ENCODE data around the gene GNA14. TPM values are rescaled to one million over a fixed set of nuclear protein-coding genes. Genes with fewer than 3 reads are reported as not detected.

The GNA14 gene
- total RNA-seq, 1 donor from 2014 or later, result 15.6 TPM

DNA sequence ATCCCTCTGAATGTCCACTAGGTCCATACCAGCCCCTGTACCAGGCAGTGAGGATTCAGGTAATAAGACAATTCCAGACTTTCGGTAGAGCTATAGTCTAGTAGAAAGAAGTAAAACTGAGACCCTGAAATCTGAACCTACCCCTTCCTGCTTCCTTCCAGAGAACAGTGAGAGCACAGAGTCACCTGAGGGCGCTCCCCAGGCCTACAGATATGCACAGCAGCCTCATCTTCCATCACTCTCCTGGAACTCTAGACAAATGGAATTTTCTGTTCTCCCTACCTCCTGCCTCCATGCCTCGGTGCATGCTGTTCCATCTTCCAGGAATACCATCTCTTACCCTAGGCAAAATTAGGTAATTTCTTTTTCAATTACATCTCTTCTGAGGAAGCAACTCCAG, 3.1 kb upstream of the GNA14 start:
- Histone ChIP-seq H3K36me3 (no peaks in the 10 kb centered on the region), H3K9me3 (no peaks in the 10 kb centered on the region), H3K27me3 (ENCODE audit: low read depth) (peaks cover 16% of the 10 kb centered on the region), H3K4me1 (peaks cover 20% of the 10 kb centered on the region), H3K4me3 (no peak overlapping the region), H3K27ac (no peak overlapping the region)
- no peak for TF ChIP-seq CTCF (IDR thresholded peaks at IDR 0.05)
- DNase-seq (no peak), ATAC-seq (no peak)
- intact Hi-C loops (cut with DNase I), result no loop called here

DNA sequence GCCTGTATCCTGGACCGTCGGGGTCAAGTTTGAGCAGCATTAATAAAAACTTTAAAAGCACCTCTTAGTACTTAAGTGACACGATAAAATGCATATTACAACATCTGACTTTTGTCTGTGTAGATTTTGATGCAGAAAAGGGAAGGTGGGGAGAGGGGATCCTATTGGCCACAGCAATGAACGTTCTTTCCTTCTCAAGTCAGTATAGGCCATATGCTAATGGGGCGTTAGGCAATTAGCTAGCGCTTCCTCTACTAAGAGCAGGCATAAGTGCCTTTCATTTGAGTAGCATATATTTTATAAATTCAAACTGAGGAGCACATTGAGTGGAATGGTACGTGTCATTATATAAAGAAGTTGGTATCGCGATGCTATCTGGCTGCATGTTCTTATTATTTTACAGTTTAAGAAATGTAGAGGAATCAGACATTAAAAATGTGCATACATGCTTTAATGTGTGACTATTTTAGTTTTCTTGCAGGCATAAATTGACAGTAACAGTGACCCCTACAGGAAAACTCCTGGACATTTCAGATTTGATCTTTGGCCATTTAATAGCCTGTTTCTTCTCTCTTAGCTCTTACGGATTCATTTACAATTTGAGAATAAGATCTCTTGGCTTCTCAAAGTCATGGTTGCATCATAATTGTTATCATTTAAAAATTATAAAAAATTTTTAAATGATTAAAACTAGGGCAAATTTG, 1.1 kb upstream of the GNA14 start:
- peak overlapping the region; percentile 76 for H3K27ac ChIP-seq
- intact Hi-C loops (cut with DNase I), result loop anchor here (5.0 kb wide), 1 partner anchor 212 kb away; no protein-coding TSS in a partner anchor
- TF ChIP-seq CTCF (IDR thresholded peaks at IDR 0.05), result peak; percentile 42
- ATAC-seq (peak; percentile 17 to 49), DNase-seq (no peak)
- no peaks in the 10 kb centered on the region for H3K9me3 ChIP-seq
- no peaks in the 10 kb centered on the region for H3K36me3 ChIP-seq
- peaks cover 16% of the 10 kb centered on the region for H3K27me3 ChIP-seq (ENCODE audit: low read depth)
- H3K4me1 ChIP-seq, result peaks cover 20% of the 10 kb centered on the region
- H3K4me3 ChIP-seq, result peak overlapping the region; percentile 69

- intact Hi-C loops (cut with DNase I), result loop anchor here (5.0 kb wide), 1 partner anchor 210 kb away; no protein-coding TSS in a partner anchor
- Histone ChIP-seq H3K36me3 (no peaks in the 10 kb centered on the region), H3K9me3 (no peaks in the 10 kb centered on the region), H3K27me3 (ENCODE audit: low read depth) (peaks cover 16% of the 10 kb centered on the region), H3K27ac (peak overlapping the region; percentile 76), H3K4me1 (peaks cover 20% of the 10 kb centered on the region), H3K4me3 (peak overlapping the region; percentile 69)
- DNase-seq (no peak), ATAC-seq (peak; percentile 48 to 59)
- no peak for TF ChIP-seq CTCF (IDR thresholded peaks at IDR 0.05)
Observed at GRCh38 chr9:77647267-77648233, 572 bp downstream of the GNA14 start.

- Histone ChIP-seq H3K27me3 (ENCODE audit: low read depth) (peaks cover 16% of the 10 kb centered on the region), H3K9me3 (no peaks in the 10 kb centered on the region), H3K36me3 (no peaks in the 10 kb centered on the region), H3K27ac (no peak overlapping the region), H3K4me3 (no peak overlapping the region), H3K4me1 (peaks cover 14% of the 10 kb centered on the region)
- DNase-seq (no peak), ATAC-seq (no peak)
- TF ChIP-seq CTCF (IDR thresholded peaks at IDR 0.05), result no peak
- intact Hi-C loops (cut with DNase I), result no loop called here
Observed at GRCh38 chr9:77643871-77644270, 4.3 kb downstream of the GNA14 start.

GRCh38 chr9:77640741-77641580, 7.2 kb downstream of the GNA14 start:
- DNase-seq, result no peak
- intact Hi-C loops (cut with DNase I), result no loop called here
- Histone ChIP-seq H3K4me1 (no peaks in the 10 kb centered on the region), H3K9me3 (no peaks in the 10 kb centered on the region), H3K27me3 (ENCODE audit: low read depth) (no peaks in the 10 kb centered on the region), H3K36me3 (no peaks in the 10 kb centered on the region), H3K4me3 (no peak overlapping the region), H3K27ac (no peak overlapping the region)
- no peak for ATAC-seq
- no peak for TF ChIP-seq CTCF (IDR thresholded peaks at IDR 0.05)
